DND-41 (cell line): ENCODE measurements around the gene MARCOL.

Experiments
- ATAC-seq: fragments of 200-7000 bp; cut with Tn5 transposase; 3 replicates; pipeline ENCODE4 v1.9.1; 2021; ENCODE audit warnings: low read depth; ENCODE audit not compliant: insufficient read depth
- DNase-seq: peaks from one replicate; pipeline ENCODE4 v3.0.0-alpha.2; 2020
- H2AFZ ChIP-seq: 2 replicates; pipeline ENCODE4 v1.6.0; 2012; ENCODE audit warnings: low read depth, low read length
- H3K27ac ChIP-seq: 2 replicates; pipeline ENCODE4 v1.5.1; 2012; ENCODE audit warnings: low read length, inconsistent platforms
- H3K27me3 ChIP-seq: fragments of 200-600 bp; sonication (generic); 2 replicates; pipeline ENCODE4 v1.6.0; 2012; ENCODE audit warnings: low read length, mild to moderate bottlenecking, inconsistent platforms; ENCODE audit not compliant: insufficient read depth, poor library complexity
- H3K36me3 ChIP-seq: 2 replicates; pipeline ENCODE4 v1.5.1; 2012; ENCODE audit warnings: low read length, inconsistent platforms; ENCODE audit not compliant: insufficient read depth
- H3K4me1 ChIP-seq: 2 replicates; pipeline ENCODE4 v1.5.1; 2012; ENCODE audit warnings: mild to moderate bottlenecking, low read length; ENCODE audit not compliant: insufficient read depth
- H3K4me2 ChIP-seq: 2 replicates; pipeline ENCODE4 v1.6.0; 2012; ENCODE audit warnings: mild to moderate bottlenecking, moderate library complexity, low read length, inconsistent platforms; ENCODE audit not compliant: insufficient read depth
- H3K4me3 ChIP-seq, 2 experiments: fragments of 200-600 bp in 1 of 2; shearing (Covaris generic) in 1 of 2; 2 replicates each; pipeline ENCODE4 v1.5.1; 2012 to 2016; ENCODE audit warnings: inconsistent platforms in 2 of 2, low read length in 2 of 2, mild to moderate bottlenecking in 2 of 2, low read depth in 1 of 2, moderate library complexity in 1 of 2
- H3K79me2 ChIP-seq: 2 replicates; pipeline ENCODE4 v1.6.0; 2012; ENCODE audit warnings: low read length, inconsistent platforms; ENCODE audit not compliant: insufficient read depth
- H3K9ac ChIP-seq: 2 replicates; pipeline ENCODE4 v1.6.0; 2012; ENCODE audit warnings: low read depth, mild to moderate bottlenecking, inconsistent platforms, low read length, moderate library complexity
- H3K9me3 ChIP-seq: 2 replicates; pipeline ENCODE4 v1.5.1; 2012; ENCODE audit warnings: low read length, moderate library complexity, mild to moderate bottlenecking, inconsistent platforms; ENCODE audit not compliant: insufficient read depth, severe bottlenecking
- H4K20me1 ChIP-seq: 2 replicates; pipeline ENCODE4 v1.6.0; 2012; ENCODE audit warnings: low read length; ENCODE audit not compliant: insufficient read depth
- EZH2 ChIP-seq: IDR thresholded peaks from 3 replicates; pipeline ENCODE4 v1.6.1; 2012; ENCODE audit warnings: borderline replicate concordance, low read depth, mild to moderate bottlenecking, moderate library complexity, low read length, inconsistent platforms; ENCODE audit not compliant: severe bottlenecking
- TF ChIP-seq, protein P1 (sequence below): IDR thresholded peaks from 2 replicates; pipeline ENCODE4 v1.5.1; 2012; ENCODE audit warnings: borderline replicate concordance, low read length, moderate library complexity, mild to moderate bottlenecking; ENCODE audit not compliant: poor library complexity, severe bottlenecking; ENCODE audit errors: extremely low read depth

Gene MARCOL

DNA sequence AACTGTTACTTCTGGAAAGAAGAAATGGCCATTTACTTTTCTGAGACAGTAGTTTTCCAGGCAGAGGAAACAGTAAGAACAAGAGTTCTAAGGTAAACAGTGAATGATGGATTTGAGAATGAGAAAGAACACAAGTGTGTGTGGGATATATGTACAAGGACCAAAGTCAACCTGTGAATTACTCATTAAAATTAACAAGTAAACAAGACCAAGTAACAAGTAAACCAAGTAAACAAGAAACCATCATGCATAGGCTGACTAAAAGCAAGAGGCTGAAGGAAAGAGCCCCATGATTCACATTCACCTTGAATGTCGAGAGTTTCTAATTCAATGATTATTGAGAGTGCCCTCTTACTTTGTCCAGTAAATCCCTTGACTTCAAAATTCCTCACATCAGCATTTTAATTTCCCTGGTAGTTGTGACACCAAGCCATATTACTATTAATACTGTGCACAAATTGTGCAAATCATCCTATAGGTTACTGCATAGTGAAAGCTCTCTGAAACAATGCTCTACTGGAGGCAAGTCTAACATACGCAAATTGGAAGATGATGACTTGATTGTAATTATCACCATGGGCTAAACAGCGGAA lies 9.8 kb upstream of the MARCOL start:
- Histone ChIP-seq H3K36me3 (no peaks in the 10 kb centered on the region), H3K9me3 (no peaks in the 10 kb centered on the region), H2AFZ (no peak overlapping the region), H3K4me3 (no peak overlapping the region), H3K4me1 (no peaks in the 10 kb centered on the region), H3K9ac (no peak overlapping the region), H3K27ac (no peak overlapping the region), H4K20me1 (no peaks in the 10 kb centered on the region), H3K4me2 (no peak overlapping the region), H3K79me2 (no peaks in the 10 kb centered on the region), H3K27me3 (no peaks in the 10 kb centered on the region)
- ATAC-seq (no peak), DNase-seq (no peak)
- TF ChIP-seq, protein P1, sequence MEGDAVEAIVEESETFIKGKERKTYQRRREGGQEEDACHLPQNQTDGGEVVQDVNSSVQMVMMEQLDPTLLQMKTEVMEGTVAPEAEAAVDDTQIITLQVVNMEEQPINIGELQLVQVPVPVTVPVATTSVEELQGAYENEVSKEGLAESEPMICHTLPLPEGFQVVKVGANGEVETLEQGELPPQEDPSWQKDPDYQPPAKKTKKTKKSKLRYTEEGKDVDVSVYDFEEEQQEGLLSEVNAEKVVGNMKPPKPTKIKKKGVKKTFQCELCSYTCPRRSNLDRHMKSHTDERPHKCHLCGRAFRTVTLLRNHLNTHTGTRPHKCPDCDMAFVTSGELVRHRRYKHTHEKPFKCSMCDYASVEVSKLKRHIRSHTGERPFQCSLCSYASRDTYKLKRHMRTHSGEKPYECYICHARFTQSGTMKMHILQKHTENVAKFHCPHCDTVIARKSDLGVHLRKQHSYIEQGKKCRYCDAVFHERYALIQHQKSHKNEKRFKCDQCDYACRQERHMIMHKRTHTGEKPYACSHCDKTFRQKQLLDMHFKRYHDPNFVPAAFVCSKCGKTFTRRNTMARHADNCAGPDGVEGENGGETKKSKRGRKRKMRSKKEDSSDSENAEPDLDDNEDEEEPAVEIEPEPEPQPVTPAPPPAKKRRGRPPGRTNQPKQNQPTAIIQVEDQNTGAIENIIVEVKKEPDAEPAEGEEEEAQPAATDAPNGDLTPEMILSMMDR: no peak
- TF ChIP-seq EZH2: no peak

GRCh38 chr5:148229840-148230239 lies 8.5 kb upstream of the MARCOL start:
- no peak for DNase-seq
- Histone ChIP-seq H3K9me3 (no peaks in the 10 kb centered on the region), H3K36me3 (no peaks in the 10 kb centered on the region), H3K27me3 (no peaks in the 10 kb centered on the region), H4K20me1 (no peaks in the 10 kb centered on the region), H3K27ac (no peak overlapping the region), H3K79me2 (no peaks in the 10 kb centered on the region), H3K9ac (no peak overlapping the region), H2AFZ (no peak overlapping the region), H3K4me2 (no peak overlapping the region), H3K4me3 (no peak overlapping the region), H3K4me1 (no peaks in the 10 kb centered on the region)
- no peak for ATAC-seq
- TF ChIP-seq, protein P1: no peak
- TF ChIP-seq EZH2: no peak

DNA sequence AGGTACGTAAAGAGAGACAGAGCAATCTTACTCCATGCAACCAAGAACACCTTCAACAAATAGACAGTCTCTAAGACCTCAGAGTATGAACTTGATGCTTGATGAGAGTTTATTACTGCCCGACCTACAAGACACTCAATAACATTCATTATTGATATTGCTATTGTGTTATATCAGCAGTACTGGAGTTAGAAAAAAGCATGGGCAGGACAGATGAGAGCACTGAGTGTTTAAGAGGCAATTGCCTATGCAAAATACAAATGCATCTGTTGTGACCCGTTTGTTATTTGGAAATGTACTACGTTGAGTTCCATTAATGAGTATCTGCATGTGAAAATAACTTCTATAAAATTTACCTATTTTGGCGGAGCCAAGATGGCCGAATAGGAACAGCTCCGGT lies 8.1 kb upstream of the MARCOL start:
- Histone ChIP-seq H3K4me1 (no peaks in the 10 kb centered on the region), H3K4me2 (no peak overlapping the region), H3K27ac (no peak overlapping the region), H3K27me3 (no peaks in the 10 kb centered on the region), H3K4me3 (no peak overlapping the region), H3K36me3 (no peaks in the 10 kb centered on the region), H3K9ac (no peak overlapping the region), H3K79me2 (no peaks in the 10 kb centered on the region), H3K9me3 (no peaks in the 10 kb centered on the region), H4K20me1 (no peaks in the 10 kb centered on the region), H2AFZ (no peak overlapping the region)
- TF ChIP-seq, protein P1: no peak
- TF ChIP-seq EZH2: no peak
- DNase-seq: no peak
- ATAC-seq: no peak
